Activated B cell treated with CpG ODN at 0.5 μM for 24 hours (primary cell): ENCODE measurements around the gene XNDC1N. TPM values are rescaled to one million over a fixed set of nuclear protein-coding genes. Genes with fewer than 3 reads are reported as not detected.
A peak's percentile ranks its signal among the peaks of the same experiment; 100 is the strongest.

Source experiments
- ATAC-seq: fragments of 200-7000 bp; cut with Tn5 transposase; one replicate; pipeline ENCODE4 v1.10.0; 2021; ENCODE audit warnings: low read depth, mild to moderate bottlenecking, moderate library complexity
- CTCF ChIA-PET: fragments of 350-600 bp; sonication (Branson Sonifier 250); formaldehyde crosslinking; loops from one replicate; lab custom pipeline; 2021; ENCODE audit warnings: antibody characterized with exemption; lab: Charles Lee
- POLR2A ChIA-PET: fragments of 350-600 bp; sonication (Branson Sonifier 250); formaldehyde crosslinking; loops from one replicate; lab custom pipeline; 2021; ENCODE audit warnings: antibody characterized with exemption; lab: Charles Lee
- DNase-seq: peaks from one replicate; pipeline ENCODE4 v3.0.0; 2022
- H3K27ac Mint-ChIP-seq: one replicate; pipeline ENCODE4 v1.8.0; 2020; ENCODE audit warnings: mixed read lengths
- H3K27me3 Mint-ChIP-seq: one replicate; pipeline ENCODE4 v1.8.0; 2021; ENCODE audit warnings: mixed read lengths
- H3K36me3 Mint-ChIP-seq: one replicate; pipeline ENCODE4 v1.8.0; 2021; ENCODE audit warnings: low read depth, mixed read lengths
- H3K4me1 Mint-ChIP-seq: one replicate; pipeline ENCODE4 v1.8.0; 2021; ENCODE audit warnings: mixed read lengths
- H3K4me3 Mint-ChIP-seq: one replicate; pipeline ENCODE4 v1.8.0; 2020; ENCODE audit warnings: mild to moderate bottlenecking, mixed read lengths
- H3K9me3 Mint-ChIP-seq: one replicate; pipeline ENCODE4 v1.8.0; 2020; ENCODE audit warnings: mixed read lengths
- CTCF ChIP-seq: fragments of 200-600 bp; IDR thresholded peaks from one replicate; pipeline ENCODE4 v1.8.0; 2022; ENCODE audit warnings: antibody characterized with exemption, mild to moderate bottlenecking
- intact Hi-C: fragments of 100-400 bp; cut with micrococcal nuclease; formaldehyde crosslinking; loops from one replicate; pipeline ENCODE4 v1.15.1; 2024
- total RNA-seq: library from RNA; stranded (reverse); gene quantifications from 2 replicates; pipeline ENCODE4 v1.2.3, GENCODE V29; 2022

The XNDC1N gene
- total RNA-seq: 18.4 and 20.8 TPM in 2 replicates

DNA sequence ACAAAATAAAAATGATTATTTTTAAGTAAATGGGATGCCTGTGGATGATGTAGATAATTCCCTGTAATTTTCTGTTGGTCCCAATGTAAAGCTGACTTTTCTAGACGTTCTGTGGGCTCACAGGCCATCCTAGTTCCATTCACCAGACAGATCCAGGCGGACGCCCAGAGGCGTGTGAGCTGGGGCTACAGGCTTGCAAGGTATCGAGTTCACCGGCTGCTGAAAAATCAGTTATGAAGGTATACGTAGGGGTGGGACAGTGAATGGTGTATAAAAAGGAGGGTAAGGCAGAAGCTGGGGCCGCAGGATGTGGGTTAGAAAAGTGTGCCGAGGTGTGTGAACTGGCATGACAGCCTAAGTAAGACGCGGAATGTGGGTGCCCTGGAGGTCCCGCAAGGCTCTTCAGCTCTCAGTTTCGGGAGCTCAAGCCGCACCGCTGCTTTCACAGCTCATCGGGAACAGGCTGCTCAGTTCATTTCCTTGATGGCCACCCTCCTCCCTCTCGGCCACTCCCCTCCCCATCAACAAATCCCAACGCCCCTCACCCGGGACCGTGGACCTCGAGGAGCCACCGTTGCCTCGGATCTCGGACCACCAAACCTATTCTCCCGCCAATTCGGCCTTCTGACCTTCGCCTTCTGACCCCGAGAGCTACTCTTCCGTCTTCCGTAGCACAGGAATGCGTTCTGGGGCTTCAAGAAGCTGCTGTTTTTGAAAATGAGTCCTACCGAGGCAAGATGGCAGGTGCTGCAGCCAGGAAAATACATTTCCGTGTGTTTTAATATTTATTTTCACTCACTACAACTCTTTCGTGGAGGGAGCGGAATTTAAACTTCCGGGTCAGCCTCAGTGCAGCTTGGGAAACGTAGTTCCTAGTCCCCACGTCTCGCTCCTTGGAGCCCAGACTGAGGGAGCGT lies at the start of gene XNDC1N:
XNDC1N (minus strand) TSS at position 775 of the 917 bp plus-strand sequence. CDS start 5,241 bp downstream, outside the sequence.
- DNase-seq: peak; percentile 57
- peak within 1 kb of the TSS; percentile 98 for H3K27ac Mint-ChIP-seq

GRCh38 chr11:71977743-71978418 lies 49.5 kb upstream of the XNDC1N start:
- POLR2A ChIA-PET: interaction anchor here (0.5 to 2.9 kb wide), 13 partner anchors 8 to 141 kb away, joined by 3 to 17 read pairs (median 5); partner anchors contain the start of genes IL18BP, RNF121 and XNDC1N
- no peaks in the 10 kb centered on the region for H3K9me3 Mint-ChIP-seq
- intact Hi-C loops: loop anchor here (1.0 to 5.0 kb wide), 6 partner anchors 13 to 454 kb away; partner anchors contain the start of gene CLPB
- no peak for DNase-seq
- H3K27ac Mint-ChIP-seq: peak overlapping the region; percentile 91
- H3K4me3 Mint-ChIP-seq: no peak overlapping the region
- no peaks in the 10 kb centered on the region for H3K27me3 Mint-ChIP-seq
- H3K4me1 Mint-ChIP-seq: peaks cover 16% of the 10 kb centered on the region
- CTCF ChIA-PET: interaction anchor here (0.6 to 5.3 kb wide), 21 partner anchors 8 to 454 kb away, joined by 3 to 60 read pairs (median 4); partner anchors contain the start of gene IL18BP
- peak; percentile 96 for ATAC-seq
- peak; percentile 26 for TF ChIP-seq CTCF
- peaks cover 24% of the 10 kb centered on the region for H3K36me3 Mint-ChIP-seq

More for the DNA sequence above, at the start of gene XNDC1N:
- CTCF ChIA-PET: interaction anchor here (0.7 to 1.5 kb wide), 4 partner anchors 17 to 128 kb away, joined by 3 to 7 read pairs (median 4); no protein-coding TSS in a partner anchor
- Mint-ChIP-seq H3K27me3 (no peaks in the 10 kb centered on the region), H3K9me3 (no peaks in the 10 kb centered on the region), H3K4me1 (peaks cover 52% of the 10 kb centered on the region), H3K36me3 (peaks cover 17% of the 10 kb centered on the region), H3K4me3 (peak within 1 kb of the TSS; percentile 95)
- intact Hi-C loops: loop anchor here (1.0 to 5.0 kb wide), 7 partner anchors 34 to 884 kb away; partner anchors contain the start of genes ANAPC15, ATG16L2, INPPL1 and LRRC51
- POLR2A ChIA-PET: interaction anchor here (0.6 to 2.4 kb wide), 19 partner anchors 9 to 295 kb away, joined by 3 to 24 read pairs (median 6); partner anchors contain the start of gene ANAPC15
- TF ChIP-seq CTCF: no peak
- ATAC-seq: peak; percentile 77

DNA sequence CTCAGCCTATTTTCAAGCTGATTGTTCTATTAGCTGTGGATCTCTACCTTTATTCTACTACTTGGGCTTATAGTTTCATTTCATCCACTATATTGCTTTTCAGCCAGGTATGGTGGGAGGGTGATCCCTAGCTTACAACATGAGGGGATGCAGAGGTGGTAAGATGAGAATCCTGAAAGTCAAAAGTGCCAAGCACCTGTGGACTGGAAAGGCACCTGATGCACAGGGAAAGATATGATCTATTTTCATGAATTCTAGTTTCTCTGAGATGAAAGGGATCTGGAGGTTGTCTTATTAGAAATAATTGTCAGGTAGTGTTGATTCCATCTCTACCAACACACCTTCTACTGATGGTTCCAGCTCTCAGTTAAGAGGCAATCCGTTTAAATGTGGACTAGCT lies 48.7 kb upstream of the XNDC1N start:
- intact Hi-C loops: loop anchor here (1.0 to 5.0 kb wide), 5 partner anchors 14 to 455 kb away; partner anchors contain the start of gene CLPB
- Mint-ChIP-seq H3K36me3 (peaks cover 26% of the 10 kb centered on the region), H3K9me3 (no peaks in the 10 kb centered on the region), H3K27ac (peak overlapping the region; percentile 91), H3K27me3 (no peaks in the 10 kb centered on the region), H3K4me1 (peaks cover 16% of the 10 kb centered on the region), H3K4me3 (no peak overlapping the region)
- no peak for TF ChIP-seq CTCF
- CTCF ChIA-PET: interaction anchor here (0.7 to 5.3 kb wide), 14 partner anchors 11 to 455 kb away, joined by 3 to 60 read pairs (median 5); partner anchors contain the start of gene IL18BP
- no peak for ATAC-seq
- no peak for DNase-seq
- POLR2A ChIA-PET: interaction anchor here (0.6 to 2.9 kb wide), 7 partner anchors 9 to 136 kb away, joined by 3 to 17 read pairs (median 5); partner anchors contain the start of genes IL18BP, RNF121 and XNDC1N

DNA sequence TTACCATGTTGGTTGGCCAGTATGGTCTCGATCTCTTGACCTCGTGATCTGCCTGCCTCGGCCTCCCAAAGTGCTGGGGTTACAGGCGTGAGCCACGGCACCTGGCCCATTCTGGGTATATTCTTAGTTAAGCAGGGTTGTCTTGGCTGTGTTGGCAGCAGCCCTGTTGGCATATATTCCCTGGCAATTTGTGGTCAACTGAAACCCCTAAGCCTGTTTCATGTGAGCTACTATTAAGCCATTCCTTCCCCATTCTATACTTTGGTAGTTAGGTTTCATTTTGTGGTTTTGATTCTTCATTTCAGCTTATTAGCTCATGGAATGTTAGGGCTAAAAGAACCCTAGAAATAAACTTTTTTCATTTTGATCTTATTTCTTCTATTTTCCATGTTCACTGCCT lies 48.2 kb upstream of the XNDC1N start:
- Mint-ChIP-seq H3K9me3 (no peaks in the 10 kb centered on the region), H3K27me3 (no peaks in the 10 kb centered on the region), H3K36me3 (peaks cover 30% of the 10 kb centered on the region), H3K4me3 (no peak overlapping the region), H3K4me1 (peaks cover 16% of the 10 kb centered on the region), H3K27ac (peak overlapping the region; percentile 18)
- ChIA-PET CTCF (interaction anchor here (1.1 to 5.3 kb wide), 9 partner anchors 19 to 455 kb away, joined by 3 to 60 read pairs (median 13); partner anchors contain the start of gene IL18BP), POLR2A (interaction anchor here (0.7 to 2.9 kb wide), 4 partner anchors 12 to 48 kb away, joined by 3 to 17 read pairs (median 6); partner anchors contain the start of genes RNF121 and XNDC1N)
- no peak for TF ChIP-seq CTCF
- intact Hi-C loops: loop anchor here (2.0 to 5.0 kb wide), 2 partner anchors 14 to 456 kb away; partner anchors contain the start of gene CLPB
- DNase-seq (no peak), ATAC-seq (no peak)
